Endothelial cell of umbilical vein (primary cell): ENCODE data around the gene WRNIP1. TPM values are rescaled to one million over a fixed set of nuclear protein-coding genes. Genes with fewer than 3 reads are reported as not detected.

Source experiments
- BruUV-seq: library from RNA; stranded (reverse); fragments of 400-500 nt; replicated peaks from 2 replicates; lab custom pipeline; 2021; lab: Mats Ljungman, UMichigan
- CTCF ChIA-PET: fragments of 300-600, 350-600 bp; sonication (Branson Sonifier 250); formaldehyde crosslinking; loops from one replicate; lab custom pipeline; 2021; ENCODE audit warnings: antibody characterized with exemption, inconsistent platforms; lab: Charles Lee
- POLR2A ChIA-PET: fragments of 300-600, 350-600 bp; sonication (Branson Sonifier 250); formaldehyde crosslinking; loops from one replicate; lab custom pipeline; 2021; ENCODE audit warnings: antibody characterized with exemption, inconsistent platforms; lab: Charles Lee
- DNase-seq: peaks from one replicate; pipeline ENCODE4 v3.0.0-alpha.2; 2011; ENCODE audit warnings: low read depth, low spot score
- FAIRE-seq: peaks from 2 replicates; lab custom pipeline; 2011; peaks lifted over from hg19 to GRCh38; lab: Jason Lieb, UNC
- H2AFZ ChIP-seq: 2 replicates; pipeline ENCODE4 v1.6.0; 2012; ENCODE audit warnings: low read depth, low read length, control low read depth, inconsistent platforms
- H3K27ac ChIP-seq: 2 replicates; pipeline ENCODE4 v1.5.1; 2011; ENCODE audit warnings: low read depth, mild to moderate bottlenecking, control low read depth, low read length, moderate library complexity; ENCODE audit not compliant: insufficient read depth
- H3K27me3 ChIP-seq, 2 experiments: 2 replicates each; pipeline versions ENCODE4 v1.6.0 to v1.6.1; 2011; ENCODE audit warnings: low read length in 2 of 2, mixed read lengths in 1 of 2; ENCODE audit not compliant: control insufficient read depth in 2 of 2, insufficient read depth in 2 of 2
- H3K36me3 ChIP-seq, 2 experiments: 2 replicates in 1 of 2; 3 replicates in 1 of 2; pipeline ENCODE4 v1.5.1; 2011; ENCODE audit warnings: low read length in 2 of 2, mild to moderate bottlenecking in 1 of 2, moderate library complexity in 1 of 2; ENCODE audit not compliant: control insufficient read depth in 2 of 2, insufficient read depth in 2 of 2; ENCODE audit errors: extremely low read depth in 1 of 2
- H3K4me1 ChIP-seq: 3 replicates; pipeline ENCODE4 v1.5.1; 2011; ENCODE audit warnings: mild to moderate bottlenecking, low read length; ENCODE audit not compliant: control insufficient read depth, insufficient read depth; ENCODE audit errors: extremely low read depth
- H3K4me2 ChIP-seq: 2 replicates; pipeline ENCODE4 v1.6.1; 2011; ENCODE audit warnings: low read length, control low read depth, mixed read lengths; ENCODE audit not compliant: insufficient read depth
- H3K4me3 ChIP-seq, 3 experiments: fragments of 200-600 bp in 1 of 3; sonication (generic), shearing (Covaris generic) in 1 of 3; replicated peaks in 1 of 3; 2 replicates each; pipeline ENCODE4 v1.5.1; 2011 to 2016; ENCODE audit warnings: control low read depth in 3 of 3, low read length in 3 of 3, mild to moderate bottlenecking in 2 of 3, inconsistent platforms in 1 of 3, low read depth in 1 of 3, moderate library complexity in 1 of 3; ENCODE audit not compliant: insufficient read depth in 1 of 3
- H3K79me2 ChIP-seq: 2 replicates; pipeline ENCODE4 v1.6.0; 2012; ENCODE audit warnings: low read length, inconsistent platforms; ENCODE audit not compliant: control insufficient read depth, insufficient read depth
- H3K9ac ChIP-seq: replicated peaks from 2 replicates; pipeline ENCODE3; 2011; ENCODE audit warnings: low read length, control low read depth; ENCODE audit not compliant: insufficient read depth; ENCODE audit errors: extremely low read depth
- H3K9me1 ChIP-seq: replicated peaks from 3 replicates; pipeline ENCODE4 v1.6.0; 2011; ENCODE audit warnings: mild to moderate bottlenecking, low read length; ENCODE audit not compliant: control insufficient read depth, insufficient read depth; ENCODE audit errors: extremely low read depth
- H3K9me3 ChIP-seq: replicated peaks from 2 replicates; pipeline ENCODE4 v1.5.1; 2012; ENCODE audit warnings: low read length, inconsistent platforms; ENCODE audit not compliant: control insufficient read depth, insufficient read depth
- H4K20me1 ChIP-seq: replicated peaks from 2 replicates; pipeline ENCODE3; 2011; ENCODE audit warnings: mild to moderate bottlenecking, low read length; ENCODE audit not compliant: control insufficient read depth, insufficient read depth; ENCODE audit errors: extremely low read depth
- EZH2 ChIP-seq: IDR thresholded peaks from 2 replicates; pipeline ENCODE4 v1.6.1; 2012; ENCODE audit warnings: borderline replicate concordance, low read depth, mild to moderate bottlenecking, moderate library complexity, low read length, inconsistent platforms; ENCODE audit not compliant: severe bottlenecking
- FOS ChIP-seq: IDR thresholded peaks from 2 replicates; pipeline ENCODE4 v1.6.1; 2011; ENCODE audit warnings: mild to moderate bottlenecking, low read length, moderate library complexity, borderline replicate concordance; ENCODE audit not compliant: insufficient read depth
- GATA2 ChIP-seq: IDR thresholded peaks from 2 replicates; pipeline ENCODE4 v1.7.0; 2011; ENCODE audit warnings: low read depth, mild to moderate bottlenecking, moderate library complexity, mixed read lengths, low read length; ENCODE audit not compliant: insufficient read length, insufficient read depth
- JUN ChIP-seq: IDR thresholded peaks from 2 replicates; pipeline ENCODE4 v1.6.1; 2011; ENCODE audit warnings: borderline replicate concordance, low read depth; ENCODE audit not compliant: insufficient read length, insufficient read depth
- MYC ChIP-seq: IDR thresholded peaks from one replicate; pipeline ENCODE4 v1.6.1; 2011; ENCODE audit warnings: mild to moderate bottlenecking, low read depth, low read length
- POLR2A ChIP-seq: IDR thresholded peaks from 2 replicates; pipeline ENCODE4 v1.6.1; 2012; ENCODE audit warnings: low read depth, mild to moderate bottlenecking, control low read depth, low read length
- POLR2AphosphoS5 ChIP-seq: IDR thresholded peaks from 2 replicates; pipeline ENCODE4 v1.6.1; 2012; ENCODE audit warnings: low read depth, mild to moderate bottlenecking, control low read depth, low read length, moderate library complexity; ENCODE audit not compliant: insufficient read depth
- dilution Hi-C: fragments of 300-500 bp; cut with MboI; formaldehyde crosslinking; loops from one replicate; pipeline ENCODE4 v1.15.0; 2019; ENCODE audit warnings: low sequenced_read_pairs; ENCODE audit not compliant: extremely low pct_ligation_motif_present
- intact Hi-C: fragments of 100-400 bp; cut with micrococcal nuclease; formaldehyde crosslinking; loops from one replicate; pipeline ENCODE4 v1.10.0; 2022
- polyA plus RNA-seq, 4 experiments: library from polyadenylated mRNA; depleted of rRNA in 3 of 4; stranded (reverse) in 3 of 4; unstranded in 1 of 4; fragments of >200 nt; gene quantifications; 2 replicates each; pipeline versions ENCODE4 v1.2.1 to v1.2.3, GENCODE V29; 2011 to 2012; ENCODE audit warnings: missing spikeins in 1 of 4
- total RNA-seq: library from RNA; stranded (reverse); gene quantifications from 2 replicates; pipeline ENCODE4 v1.2.3, GENCODE V29; 2021
- TF ChIP-seq, protein P1 (sequence below): IDR thresholded peaks from 2 replicates; pipeline ENCODE4 v1.6.1; 2011; ENCODE audit not compliant: insufficient read depth, insufficient read length
- TF ChIP-seq, protein P2 (sequence below), 2 donors: IDR thresholded peaks; 1 replicate in 1 of 2; 2 replicates in 1 of 2; pipeline ENCODE4 v1.5.1; 2011; ENCODE audit warnings: low read length in 2 of 2, mild to moderate bottlenecking in 2 of 2, moderate library complexity in 2 of 2, control low read depth in 1 of 2, inconsistent platforms in 1 of 2, low read depth in 1 of 2; ENCODE audit not compliant: insufficient read depth in 1 of 2; ENCODE audit errors: extremely low read depth in 1 of 2

Gene WRNIP1
- total and polyA plus RNA-seq, 2 donors (not counting 3 experiments of a cell fraction or from before 2014, with no cell fraction given): 50.1 to 68.9 TPM

DNA sequence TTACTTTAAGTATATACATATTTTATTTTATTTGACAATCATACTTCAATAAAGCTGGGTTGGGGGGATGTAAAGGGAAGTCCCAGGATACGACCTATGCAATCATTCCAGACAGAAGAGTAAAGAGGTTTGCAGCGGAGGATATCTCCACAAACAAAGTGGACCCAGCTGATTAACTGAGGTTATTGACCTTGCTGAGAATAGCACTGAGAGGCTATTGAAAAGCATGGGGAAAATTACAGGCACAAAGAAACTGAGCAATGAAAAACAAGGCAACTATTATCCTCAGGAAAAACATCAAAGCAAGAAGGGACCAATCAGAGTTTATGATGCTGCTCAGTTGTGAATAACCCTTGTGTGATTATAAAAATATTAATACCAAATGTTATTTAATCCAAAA is 43.8 kb downstream of the WRNIP1 start:
- Histone ChIP-seq H3K27ac (no peak overlapping the region), H3K9me3 (no peaks in the 10 kb centered on the region), H3K9me1 (no peaks in the 10 kb centered on the region), H3K27me3 (no peaks in the 10 kb centered on the region), H3K79me2 (no peaks in the 10 kb centered on the region), H4K20me1 (no peaks in the 10 kb centered on the region), H3K4me3 (no peak overlapping the region), H3K4me2 (no peak overlapping the region), H3K4me1 (peaks cover 24% of the 10 kb centered on the region), H2AFZ (no peak overlapping the region), H3K9ac (no peak overlapping the region), H3K36me3 (no peaks in the 10 kb centered on the region)
- TF ChIP-seq MYC: no peak
- no peak for TF ChIP-seq EZH2
- TF ChIP-seq JUN: no peak
- TF ChIP-seq POLR2A: no peak
- TF ChIP-seq, protein P1, sequence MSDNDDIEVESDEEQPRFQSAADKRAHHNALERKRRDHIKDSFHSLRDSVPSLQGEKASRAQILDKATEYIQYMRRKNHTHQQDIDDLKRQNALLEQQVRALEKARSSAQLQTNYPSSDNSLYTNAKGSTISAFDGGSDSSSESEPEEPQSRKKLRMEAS: no peak
- TF ChIP-seq POLR2AphosphoS5: no peak
- TF ChIP-seq FOS: no peak
- TF ChIP-seq, protein P2, sequence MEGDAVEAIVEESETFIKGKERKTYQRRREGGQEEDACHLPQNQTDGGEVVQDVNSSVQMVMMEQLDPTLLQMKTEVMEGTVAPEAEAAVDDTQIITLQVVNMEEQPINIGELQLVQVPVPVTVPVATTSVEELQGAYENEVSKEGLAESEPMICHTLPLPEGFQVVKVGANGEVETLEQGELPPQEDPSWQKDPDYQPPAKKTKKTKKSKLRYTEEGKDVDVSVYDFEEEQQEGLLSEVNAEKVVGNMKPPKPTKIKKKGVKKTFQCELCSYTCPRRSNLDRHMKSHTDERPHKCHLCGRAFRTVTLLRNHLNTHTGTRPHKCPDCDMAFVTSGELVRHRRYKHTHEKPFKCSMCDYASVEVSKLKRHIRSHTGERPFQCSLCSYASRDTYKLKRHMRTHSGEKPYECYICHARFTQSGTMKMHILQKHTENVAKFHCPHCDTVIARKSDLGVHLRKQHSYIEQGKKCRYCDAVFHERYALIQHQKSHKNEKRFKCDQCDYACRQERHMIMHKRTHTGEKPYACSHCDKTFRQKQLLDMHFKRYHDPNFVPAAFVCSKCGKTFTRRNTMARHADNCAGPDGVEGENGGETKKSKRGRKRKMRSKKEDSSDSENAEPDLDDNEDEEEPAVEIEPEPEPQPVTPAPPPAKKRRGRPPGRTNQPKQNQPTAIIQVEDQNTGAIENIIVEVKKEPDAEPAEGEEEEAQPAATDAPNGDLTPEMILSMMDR (IDR thresholded peaks at IDR 0.05; ENCODE audit: extremely low read depth in 1 of 2, insufficient read depth in 1 of 2, low read depth in 1 of 2, low read length in 2 of 2): no peak
- TF ChIP-seq GATA2: no peak
- dilution Hi-C loops (no loop called here), intact Hi-C loops (no loop called here)
- ChIA-PET CTCF (interaction anchor here (1.8 to 1.9 kb wide), 2 partner anchors 18 kb away, joined by 4 to 9 read pairs; no protein-coding TSS in a partner anchor), POLR2A (no interaction called here)
- FAIRE-seq: no peak
- BruUV-seq: no TSS peak
- DNase-seq: no peak
